ENCODE results near the gene LAT.
"Not testable (repeated sequence)": the region's sequence is repeated elsewhere in the genome, so short reads cannot be mapped to it uniquely, and the experiment has no call there.

The LAT gene

GRCh38 chr16:28984619-28985135, at the start of gene LAT:
LAT (plus strand) TSS chr16:28985052; CDS start chr16:28985418, 366 bp downstream.
- DNase-seq, result peak; percentile 89

- no peak for DNase-seq
Observed at GRCh38 chr16:28935346-28935745, 49.5 kb upstream of the LAT start.

- peak; percentile 98 for DNase-seq
Observed at GRCh38 chr16:28935924-28936783, 48.7 kb upstream of the LAT start.

GRCh38 chr16:28936784-28937155, 48.1 kb upstream of the LAT start:
- DNase-seq, result no peak

- no peak for DNase-seq
Observed at GRCh38 chr16:28937222-28937876, 47.5 kb upstream of the LAT start.

- no peak for DNase-seq
Observed at GRCh38 chr16:28938721-28939120, 46.1 kb upstream of the LAT start.

- not testable (repeated sequence) for DNase-seq
Observed at GRCh38 chr16:28939825-28940224, 45.0 kb upstream of the LAT start.

- no peak for DNase-seq
Observed at GRCh38 chr16:28943281-28943680, 41.6 kb upstream of the LAT start.

GRCh38 chr16:28946681-28947080, 38.2 kb upstream of the LAT start:
- no peak for DNase-seq

- peak; percentile 100 for DNase-seq
Observed at GRCh38 chr16:28950648-28951409, 34.0 kb upstream of the LAT start, which contains the start of gene NFATC2IP. NFATC2IP (plus strand) TSS chr16:28950937; CDS start chr16:28951012, 75 bp downstream.

GRCh38 chr16:28951410-28951943, 33.4 kb upstream of the LAT start:
- peak; percentile 46 for DNase-seq

- no peak for DNase-seq
Observed at GRCh38 chr16:28958216-28958615, 26.6 kb upstream of the LAT start.

- no peak for DNase-seq
Observed at GRCh38 chr16:28958836-28959235, 26.0 kb upstream of the LAT start.

GRCh38 chr16:28964072-28964471, 20.8 kb upstream of the LAT start:
- no peak for DNase-seq

- DNase-seq, result no peak
Observed at GRCh38 chr16:28964496-28964895, 20.4 kb upstream of the LAT start.

GRCh38 chr16:28967156-28967555, 17.7 kb upstream of the LAT start:
- no peak for DNase-seq

GRCh38 chr16:28969696-28970095, 15.2 kb upstream of the LAT start:
- not testable (repeated sequence) for DNase-seq

- DNase-seq, result peak; percentile 56
Observed at GRCh38 chr16:28974007-28974436, 10.8 kb upstream of the LAT start.

- DNase-seq, result peak; percentile 98
Observed at GRCh38 chr16:28974437-28975157, 10.3 kb upstream of the LAT start, which contains the start of gene SPNS1. SPNS1 (plus strand) TSS chr16:28974778; CDS start chr16:28975152, 374 bp downstream.

- DNase-seq, result no peak
Observed at GRCh38 chr16:28975158-28975599, 9.7 kb upstream of the LAT start.

GRCh38 chr16:28977703-28978662, 6.9 kb upstream of the LAT start:
- DNase-seq, result no peak

Measured in suppressor macrophage treated with lipopolysaccharide for 4 hours (primary cell).